Glomerular visceral epithelial cell (primary cell): ENCODE results near the gene CNTFR.

Source experiments
- DNase-seq: peaks from one replicate; pipeline ENCODE4 v3.0.0-alpha.2; 2016; ENCODE audit errors: extremely low spot score

The CNTFR gene

GRCh38 chr9:34590381-34591247 lies 1.1 kb upstream of the CNTFR start:
- DNase-seq = no peak

DNA sequence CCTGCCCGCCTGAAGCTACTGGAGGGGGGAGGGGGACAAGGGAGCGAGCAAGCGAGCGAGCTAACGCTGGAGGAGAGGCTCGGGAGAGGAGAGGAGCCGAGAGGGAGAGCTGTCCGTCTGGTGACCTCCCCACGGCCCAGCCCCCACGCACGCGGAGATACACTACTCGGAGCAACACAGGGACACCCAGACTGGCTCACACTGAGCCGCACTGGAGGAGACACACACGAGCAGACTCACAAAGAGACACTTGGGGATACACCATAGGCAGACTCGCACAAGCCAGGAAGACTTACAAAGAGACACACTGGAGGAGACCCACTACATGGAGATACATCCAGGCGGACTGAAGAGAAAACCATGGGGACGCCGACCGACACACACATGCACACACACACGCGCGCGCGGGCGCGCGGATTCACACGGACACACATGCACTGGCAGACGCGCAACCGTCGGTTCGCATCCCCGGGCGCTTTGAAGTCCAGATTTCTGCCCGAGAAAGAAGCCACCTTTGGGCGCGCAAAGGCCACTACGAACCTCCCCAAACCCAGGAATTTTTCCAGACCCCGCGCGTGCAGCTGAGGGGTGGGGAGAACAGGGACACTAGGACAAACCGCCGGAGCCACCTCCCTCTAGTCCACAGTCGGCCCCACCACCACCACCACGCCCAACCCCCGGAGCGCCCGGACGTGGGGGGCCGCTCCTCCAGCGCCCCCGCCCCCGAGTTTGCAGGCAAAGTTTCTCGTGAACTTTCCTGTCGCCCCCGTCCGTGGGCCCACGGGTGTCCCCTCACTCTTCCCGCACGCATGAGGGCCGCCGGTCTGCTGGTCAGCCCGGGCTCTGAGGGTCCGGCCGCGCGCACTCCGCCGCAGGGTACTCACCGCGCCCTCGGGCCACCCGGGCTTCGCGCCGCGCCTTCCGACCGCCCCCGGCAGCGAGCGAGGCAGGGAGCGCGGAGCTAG lies 571 bp downstream of the CNTFR start:
- DNase-seq = no peak

GRCh38 chr9:34587271-34587670 lies 2.3 kb downstream of the CNTFR start:
- no peak for DNase-seq

- DNase-seq = no peak
Measured at GRCh38 chr9:34585946-34586669, 3.4 kb downstream of the CNTFR start.

DNA sequence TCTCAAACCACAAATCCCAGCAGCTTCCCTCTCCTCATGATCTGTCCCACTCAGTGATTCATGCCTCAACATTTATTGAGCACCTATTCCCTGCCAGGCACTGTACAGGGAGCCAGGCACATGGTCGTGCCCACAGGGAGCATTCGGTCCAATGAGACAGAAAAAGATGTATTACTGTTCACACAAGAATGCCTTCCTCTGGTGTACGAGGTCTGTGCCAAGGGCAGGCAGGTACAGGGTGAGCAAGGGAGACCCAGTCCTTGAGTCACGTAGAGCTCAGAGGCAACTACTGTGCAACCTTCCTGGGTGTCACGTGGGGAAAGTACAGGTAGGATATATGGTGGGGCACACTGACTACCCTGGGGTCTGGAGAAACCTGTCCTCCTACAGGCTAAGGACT lies 4.6 kb downstream of the CNTFR start:
- no peak for DNase-seq

GRCh38 chr9:34582787-34583186 lies 6.7 kb downstream of the CNTFR start:
- DNase-seq = no peak

GRCh38 chr9:34581318-34581717 lies 8.2 kb downstream of the CNTFR start:
- no peak for DNase-seq

GRCh38 chr9:34580358-34580757 lies 9.2 kb downstream of the CNTFR start:
- DNase-seq = no peak

- no peak for DNase-seq
Measured at GRCh38 chr9:34579808-34580163, 9.7 kb downstream of the CNTFR start.

- no peak for DNase-seq
Measured at GRCh38 chr9:34579104-34579807, 10.3 kb downstream of the CNTFR start.

DNA sequence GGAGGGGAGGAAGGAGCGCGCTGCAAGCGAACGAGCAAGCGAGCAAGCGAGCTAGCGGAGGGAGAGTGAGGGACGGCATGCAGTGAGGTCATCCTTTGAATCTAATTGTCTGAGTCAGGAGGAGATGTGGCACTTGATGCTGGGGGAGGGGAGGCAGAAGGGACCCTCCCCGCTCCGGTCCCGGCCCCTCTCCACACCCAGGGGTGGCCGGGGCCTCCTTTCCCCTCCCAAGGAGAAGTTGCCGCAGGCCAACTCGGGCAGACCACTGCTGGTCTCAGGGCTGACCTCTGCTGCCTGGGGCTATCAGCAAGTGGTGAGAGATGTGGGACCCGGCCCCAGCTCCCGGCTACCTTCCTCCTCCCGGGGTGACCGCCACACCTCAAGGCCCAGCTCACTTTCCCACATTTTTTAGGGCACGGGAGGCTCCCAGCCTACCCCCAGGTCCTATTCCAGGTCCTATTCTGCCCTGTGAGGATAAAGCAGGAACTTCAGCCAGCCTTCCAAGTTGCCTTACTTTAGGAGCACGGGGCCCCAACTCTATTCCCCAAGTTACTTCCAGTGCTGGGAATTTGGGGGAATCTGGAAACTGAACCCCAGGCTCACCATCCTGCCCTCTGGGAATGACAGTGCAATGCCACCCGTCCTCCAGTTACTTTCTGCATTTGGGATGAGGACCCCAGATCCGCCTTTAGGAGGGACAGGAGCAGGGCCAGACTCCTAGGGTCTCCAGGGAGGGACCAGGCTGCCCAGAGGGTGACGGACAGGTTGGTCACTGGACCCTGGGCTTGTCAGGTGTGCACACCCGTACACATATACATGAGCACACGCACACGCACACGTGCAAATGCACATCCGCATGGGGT lies 11.1 kb downstream of the CNTFR start:
- DNase-seq = peak; percentile 35

GRCh38 chr9:34577400-34578240 lies 11.9 kb downstream of the CNTFR start:
- no peak for DNase-seq

DNA sequence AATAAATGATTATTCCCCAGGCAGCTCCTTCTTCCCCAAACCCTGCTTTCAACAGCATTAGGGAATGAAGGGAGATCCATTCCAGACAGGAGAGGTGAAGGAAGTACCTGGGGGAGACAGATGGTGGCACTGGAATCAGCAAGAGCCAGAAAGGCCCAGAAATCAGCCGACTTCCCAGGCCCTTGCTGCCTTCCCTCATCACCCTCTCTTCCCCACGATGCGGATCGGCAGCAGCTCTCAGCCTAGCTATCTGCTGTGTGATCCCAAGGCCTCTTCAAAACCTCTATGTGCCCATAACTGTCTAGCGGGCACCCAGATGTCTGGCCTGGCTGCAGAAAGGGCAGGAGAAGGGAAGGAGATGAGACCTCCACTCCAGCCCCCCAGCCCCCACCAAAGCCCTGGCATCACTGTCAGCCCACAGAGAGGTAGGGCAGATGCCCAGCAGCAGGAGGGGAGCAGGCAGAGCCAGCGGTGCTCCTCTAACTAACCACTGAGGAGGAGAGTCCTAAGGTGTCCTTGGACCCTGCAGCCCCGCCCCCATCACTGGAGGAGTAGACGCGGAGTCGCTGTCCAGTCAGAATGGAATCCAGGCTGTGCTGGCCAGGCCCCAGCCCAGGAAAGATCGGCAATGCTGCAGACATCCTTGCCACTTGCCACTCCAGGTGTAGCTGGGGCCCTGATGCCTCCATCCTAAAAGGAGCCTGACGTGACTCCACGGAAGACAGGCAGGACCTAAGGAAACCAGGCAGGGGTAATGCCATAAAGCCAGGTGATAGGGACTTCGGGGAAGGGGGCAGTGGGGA lies 12.7 kb downstream of the CNTFR start:
- DNase-seq = no peak

- no peak for DNase-seq
Measured at GRCh38 chr9:34575862-34576596, 13.5 kb downstream of the CNTFR start.

DNA sequence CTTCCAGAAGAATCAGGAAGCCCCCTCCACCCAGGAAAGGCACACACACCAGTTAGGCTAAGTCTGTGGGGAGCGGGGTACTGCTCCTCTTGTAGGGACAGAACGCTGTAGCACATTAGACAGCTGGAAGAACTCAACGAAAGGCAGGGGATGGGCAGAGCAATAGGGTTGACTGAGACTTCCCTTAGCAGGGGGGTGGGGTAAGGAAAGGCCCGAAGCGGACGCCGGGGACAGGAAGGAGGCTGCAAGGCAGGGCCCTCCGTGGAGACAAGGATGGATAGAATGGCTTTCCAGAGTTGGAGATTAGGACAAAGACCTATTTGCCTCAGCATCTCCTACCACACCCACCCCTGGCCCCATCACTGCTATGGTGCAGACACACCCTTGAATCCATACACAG lies 14.3 kb downstream of the CNTFR start:
- no peak for DNase-seq

- DNase-seq = no peak
Measured at GRCh38 chr9:34574571-34574970, 15.0 kb downstream of the CNTFR start.

GRCh38 chr9:34573599-34574325 lies 15.8 kb downstream of the CNTFR start:
- DNase-seq = no peak
